Measurements from ENCODE around the gene HDAC3. TPM values are rescaled to one million over a fixed set of nuclear protein-coding genes. Genes with fewer than 3 reads are reported as not detected.

The HDAC3 gene
- total RNA-seq (2021; ENCODE audit: unreplicated experiment) (91.9 TPM), Bru-seq, nascent RNA (percentile 84 among the genes with signal in this experiment), BruChase-seq, experiment 1, labeled RNA remaining after a 6-hour chase (percentile 91 among the genes with signal in this experiment), BruChase-seq, experiment 2, labeled RNA remaining after a 2-hour chase (percentile 92 among the genes with signal in this experiment)
- polyA plus RNA-seq (2012): 91.2 and 93.8 TPM in 2 replicates
- long read RNA-seq, transcript HDAC3-201 (15 exons, 1,959 nt): major isoform, 242 of 303 reads
- long read RNA-seq, transcript HDAC3-213 (2 exons, 830 nt): minor isoform, 6 of 303 reads
- long read RNA-seq, partial matches to known transcripts: 19 of 303 reads
- long read RNA-seq, other reads (novel, unspliced or antisense): 35 of 303 reads

GRCh38 chr5:141636413-141637122 lies at the start of gene HDAC3, which contains the start of gene RELL2:
HDAC3 (minus strand) TSS chr5:141636849; CDS start chr5:141636790, 59 bp downstream.
RELL2 (plus strand) TSS chr5:141636997; CDS start chr5:141638226, 1,229 bp downstream.
- Histone ChIP-seq H3K4me1 (ENCODE audit: control insufficient read depth in 1 of 2, insufficient read depth in 2 of 2, low read length in 2 of 2) (peaks cover 6 to 30% of the 10 kb centered on the region in 2 experiments), H3K9me3 (ENCODE audit: control insufficient read depth in 1 of 2, insufficient read depth in 1 of 2, low read depth in 1 of 2, low read length in 2 of 2) (no peaks in the 10 kb centered on the region), H3K79me2 (ENCODE audit: insufficient read depth, low read length) (peaks cover 48% of the 10 kb centered on the region), H2AFZ (ENCODE audit: low read depth, low read length, poor library complexity, severe bottlenecking) (peak within 1 kb of the TSS; percentile 9), H4K20me1 (ENCODE audit: insufficient read depth) (no peaks in the 10 kb centered on the region), H3K9ac (ENCODE audit: low read length) (peak within 1 kb of the TSS; percentile 76), H3K4me3 (replicated peaks in 1 of 2; ENCODE audit: low read depth in 1 of 2, low read length in 2 of 2) (peak within 1 kb of the TSS; percentile 78 to 96), H3K36me3 (ENCODE audit: control insufficient read depth in 1 of 2, insufficient read depth in 2 of 2, low read length in 2 of 2) (peaks cover 4 to 8% of the 10 kb centered on the region in 2 experiments; a peak in 1 of 4 replicates), H3K9me2 (ENCODE audit: insufficient read depth) (no peaks in the 10 kb centered on the region), H3K27ac (ENCODE audit: low read depth, low read length) (peak within 1 kb of the TSS; percentile 62), H3K27me3 (ENCODE audit: insufficient read depth, low read length) (no peaks in the 10 kb centered on the region), H3K4me2 (ENCODE audit: low read length) (peak within 1 kb of the TSS; percentile 98)
- DNase-seq (ENCODE audit: low read depth, low spot score) (peak; percentile 68), ATAC-seq (peak; percentile 82)
- POLR2A ChIA-PET: interaction anchor here (0.5 to 2.0 kb wide), 6 partner anchors 13 to 73 kb away, joined by 3 to 14 read pairs (median 6); partner anchors contain the start of genes DIAPH1 and FCHSD1
- intact Hi-C loops (cut with micrococcal nuclease): loop anchor here (1.0 kb wide), 1 partner anchor 17 kb away; no protein-coding TSS in a partner anchor
- RAD21 ChIA-PET (ENCODE audit: low non-redundant PET in 1 of 2, low total read pairs in 2 of 2, uncharacterized antibody in 2 of 2, unreplicated experiment in 2 of 2): interaction anchor here (0.5 to 1.8 kb wide), 5 partner anchors 18 to 332 kb away, joined by 3 to 9 read pairs (median 4); partner anchors contain the start of genes DIAPH1 (in 2 of the 2) and RNF14 (in 1 of the 2)
- CTCF ChIA-PET: interaction anchor here (1.0 to 3.5 kb wide), 7 partner anchors 17 to 325 kb away, joined by 3 to 35 read pairs (median 5); partner anchors contain the start of genes DIAPH1 and PCDHGA10
- BruUV-seq (replicated peaks): TSS peak; percentile 53
- TF ChIP-seq SRF (IDR thresholded peaks at IDR 0.05; ENCODE audit: low read depth): no peak
- no peak for TF ChIP-seq EGR1 (IDR thresholded peaks at IDR 0.05; ENCODE audit: low read depth)
- no peak for TF ChIP-seq TCF7L2 (IDR thresholded peaks at IDR 0.05; ENCODE audit: borderline replicate concordance, extremely low read depth, insufficient read depth, insufficient read length)
- no peak for TF ChIP-seq ELF1 (IDR thresholded peaks at IDR 0.05; ENCODE audit: borderline replicate concordance, low read depth)
- TF ChIP-seq SP1 (IDR thresholded peaks at IDR 0.05; ENCODE audit: low read depth): no peak
- TF ChIP-seq RAD21 (IDR thresholded peaks at IDR 0.05; ENCODE audit: low read depth): no peak
- no peak for TF ChIP-seq CBX3 (IDR thresholded peaks at IDR 0.05; ENCODE audit: low read depth)
- TF ChIP-seq POLR2A (IDR thresholded peaks at IDR 0.05; ENCODE audit: borderline replicate concordance, extremely low read depth, insufficient read depth, insufficient read length): peak; percentile 67
- peak; percentile 82 for TF ChIP-seq ZFX (IDR thresholded peaks at IDR 0.05)
- no peak for TF ChIP-seq EZH2 (IDR thresholded peaks at IDR 0.05)
- TF ChIP-seq FOSL1 (IDR thresholded peaks at IDR 0.05; ENCODE audit: low read depth): no peak
- no peak for TF ChIP-seq CTCF (IDR thresholded peaks at IDR 0.05 in 2 of 3, conservative IDR thresholded peaks at IDR 0.05 in 1 of 3; ENCODE audit: borderline replicate concordance in 1 of 3, insufficient read depth in 1 of 3, low read depth in 2 of 3, low read length in 2 of 3)
- no peak for TF ChIP-seq ATF3 (IDR thresholded peaks at IDR 0.05)
- TF ChIP-seq SIN3A (IDR thresholded peaks at IDR 0.05; ENCODE audit: low read depth): no peak
- peak; percentile 96 for TF ChIP-seq POLR2AphosphoS5 (IDR thresholded peaks at IDR 0.05; ENCODE audit: low read depth, low read length)
- TF ChIP-seq ZBTB33 (IDR thresholded peaks at IDR 0.05; ENCODE audit: extremely low read depth, insufficient replicate concordance, low read length): no peak
- TF ChIP-seq CEBPB (IDR thresholded peaks at IDR 0.05; ENCODE audit: low read depth): no peak
- TF ChIP-seq YY1 (IDR thresholded peaks at IDR 0.05; ENCODE audit: extremely low read depth, insufficient replicate concordance, low read depth, low read length): no peak
- TF ChIP-seq ZNF274 (IDR thresholded peaks at IDR 0.05; ENCODE audit: low read depth, low read length): no peak
- TF ChIP-seq MAX (IDR thresholded peaks at IDR 0.05): no peak
- no peak for TF ChIP-seq JUND (IDR thresholded peaks at IDR 0.05)
